ENCODE results near the gene SUPT7L.

GRCh38 chr2:27615316-27615715 is 48.1 kb downstream of the SUPT7L start:
- TF ChIP-seq CTCF (IDR thresholded peaks at IDR 0.05; ENCODE audit: low read depth, low read length) (no peak), EZH2phosphoT487 (IDR thresholded peaks at IDR 0.05; ENCODE audit: low read depth) (no peak)
